SK-N-SH (cell line): ENCODE measurements around the gene KCNK16. TPM values are rescaled to one million over a fixed set of nuclear protein-coding genes. Genes with fewer than 3 reads are reported as not detected.

ENCODE experiments used
- CTCF ChIA-PET: fragments of 300-600, 350-600 bp; formaldehyde crosslinking; extraction: SDS; loops from one replicate; lab custom pipeline; 2021; lab: Yijun Ruan, JAX
- POLR2A ChIA-PET: fragments of 350-600 bp; sonication (Branson Sonifier 250); formaldehyde crosslinking; extraction: SDS; loops from one replicate; lab custom pipeline; 2020; ENCODE audit warnings: antibody characterized with exemption, inconsistent platforms; lab: Yijun Ruan, JAX
- DNase-seq: peaks from one replicate; pipeline ENCODE4 v3.0.0; 2012
- H2AFZ ChIP-seq: fragments of 200-600 bp; sonication (generic); 2 replicates; pipeline ENCODE4 v1.8.1; 2016; ENCODE audit warnings: antibody characterized with exemption, mild to moderate bottlenecking, low read depth
- H3F3A ChIP-seq: fragments of 200-600 bp; sonication (generic); replicated peaks from 2 replicates; pipeline ENCODE3; 2016; ENCODE audit warnings: antibody characterized with exemption, mild to moderate bottlenecking; ENCODE audit not compliant: insufficient read depth
- H3K27ac ChIP-seq, 2 experiments: fragments of 200-500 bp in 1 of 2; fragments of 200-600 bp in 1 of 2; sonication (Bioruptor generic) in 1 of 2; sonication (generic), shearing (Covaris generic) in 1 of 2; 2 replicates each; pipeline versions ENCODE4 v1.5.1 to v1.6.1; 2014 to 2016; ENCODE audit warnings: low read depth in 2 of 2, inconsistent platforms in 1 of 2, low read length in 1 of 2, mild to moderate bottlenecking in 1 of 2, mixed read lengths in 1 of 2
- H3K27me3 ChIP-seq: fragments of 200-600 bp; sonication (generic), shearing (Covaris generic); 2 replicates; pipeline ENCODE4 v1.6.1; 2016; ENCODE audit warnings: mixed run types; ENCODE audit not compliant: insufficient read depth
- H3K36me3 ChIP-seq, 2 experiments: fragments of 200-500 bp in 1 of 2; fragments of 200-600 bp in 1 of 2; sonication (Bioruptor generic) in 1 of 2; sonication (generic) in 1 of 2; replicated peaks in 1 of 2; 2 replicates each; pipeline versions ENCODE3 to v1.5.1; 2014 to 2016; ENCODE audit warnings: low read length in 1 of 2, mild to moderate bottlenecking in 1 of 2; ENCODE audit not compliant: insufficient read depth in 2 of 2, control insufficient read depth in 1 of 2
- H3K4me1 ChIP-seq, 2 experiments: fragments of 200-500 bp in 1 of 2; fragments of 200-600 bp in 1 of 2; sonication (Bioruptor generic) in 1 of 2; sonication (generic), shearing (Covaris generic) in 1 of 2; 2 replicates each; pipeline versions ENCODE4 v1.5.1 to v1.6.1; 2014 to 2016; ENCODE audit warnings: low read depth in 1 of 2, low read length in 1 of 2, mixed run types in 1 of 2; ENCODE audit not compliant: insufficient read depth in 2 of 2, control insufficient read depth in 1 of 2
- H3K4me2 ChIP-seq: fragments of 200-600 bp; sonication (generic), shearing (Covaris generic); 2 replicates; pipeline ENCODE4 v1.6.1; 2017; ENCODE audit warnings: mixed run types
- H3K4me3 ChIP-seq, 2 experiments: fragments of 200-500 bp in 1 of 2; fragments of 200-600 bp in 1 of 2; sonication (Bioruptor generic) in 1 of 2; sonication (generic), shearing (Covaris generic) in 1 of 2; 2 replicates each; pipeline versions ENCODE4 v1.5.1 to v1.8.1; 2014 to 2016; ENCODE audit warnings: low read depth in 2 of 2, inconsistent platforms in 1 of 2, low read length in 1 of 2, mild to moderate bottlenecking in 1 of 2, mixed read lengths in 1 of 2, moderate library complexity in 1 of 2
- H3K79me2 ChIP-seq: fragments of 200-600 bp; sonication (generic); 2 replicates; pipeline ENCODE4 v1.8.1; 2017; ENCODE audit warnings: mild to moderate bottlenecking; ENCODE audit not compliant: insufficient read depth
- H3K9ac ChIP-seq: fragments of 200-600 bp; sonication (generic); 2 replicates; pipeline ENCODE4 v1.6.1; 2017; ENCODE audit warnings: mixed run types
- H3K9me2 ChIP-seq: fragments of 200-600 bp; sonication (generic); 2 replicates; pipeline ENCODE4 v1.6.1; 2017; ENCODE audit warnings: mixed run types
- H3K9me3 ChIP-seq: fragments of 200-600 bp; sonication (generic); 2 replicates; pipeline ENCODE4 v1.6.1; 2017; ENCODE audit warnings: mixed run types, mild to moderate bottlenecking, moderate library complexity
- H4K20me1 ChIP-seq: fragments of 200-600 bp; sonication (generic); 2 replicates; pipeline ENCODE4 v1.6.1; 2017; ENCODE audit warnings: mild to moderate bottlenecking, mixed run types; ENCODE audit not compliant: insufficient read depth
- CHD2 ChIP-seq: fragments of 150-350 bp; IDR thresholded peaks from 2 replicates; pipeline ENCODE4 v1.6.1; 2018; ENCODE audit warnings: low read length; ENCODE audit not compliant: partially characterized antibody
- CTCF ChIP-seq: fragments of 200-600 bp; sonication (generic); IDR thresholded peaks from 2 replicates; pipeline ENCODE4 v1.6.1; 2017; ENCODE audit warnings: antibody characterized with exemption, mild to moderate bottlenecking, moderate library complexity
- ELF1 ChIP-seq: IDR thresholded peaks from 2 replicates; pipeline ENCODE4 v1.4.0; 2012
- EP300 ChIP-seq, 2 experiments: IDR thresholded peaks; 2 replicates each; pipeline versions ENCODE4 v1.4.0 to v1.6.1; 2012; ENCODE audit warnings: borderline replicate concordance in 1 of 2, low read depth in 1 of 2, low read length in 1 of 2
- EZH2phosphoT487 ChIP-seq: fragments of 200-600 bp; sonication (generic); IDR thresholded peaks from 2 replicates; pipeline ENCODE4 v1.6.1; 2017; ENCODE audit warnings: low read depth, mixed run types, mild to moderate bottlenecking, antibody characterized with exemption, moderate library complexity, borderline replicate concordance
- FOSL2 ChIP-seq: IDR thresholded peaks from 2 replicates; pipeline ENCODE4 v1.4.0; 2012; ENCODE audit warnings: low read depth, mild to moderate bottlenecking, moderate library complexity, borderline replicate concordance
- GATA2 ChIP-seq: sonication (generic); formaldehyde crosslinking; IDR thresholded peaks from 2 replicates; pipeline ENCODE4 v1.5.0; 2020; ENCODE audit warnings: mild to moderate bottlenecking, missing genetic modification reagents
- JUND ChIP-seq: IDR thresholded peaks from 2 replicates; pipeline ENCODE4 v1.4.0; 2012
- MAX ChIP-seq: IDR thresholded peaks from 2 replicates; pipeline ENCODE4 v1.4.0; 2012; ENCODE audit warnings: low read depth
- MXI1 ChIP-seq: IDR thresholded peaks from 2 replicates; pipeline ENCODE4 v1.6.1; 2012; ENCODE audit warnings: mild to moderate bottlenecking, low read depth, low read length, improper control_type of control experiment
- NFIC ChIP-seq: IDR thresholded peaks from 2 replicates; pipeline ENCODE4 v1.4.0; 2012; ENCODE audit warnings: borderline replicate concordance
- NRF1 ChIP-seq: IDR thresholded peaks from 2 replicates; pipeline ENCODE4 v1.6.1; 2012; ENCODE audit warnings: low read depth, mild to moderate bottlenecking, low read length
- PBX3 ChIP-seq: IDR thresholded peaks from 2 replicates; pipeline ENCODE4; 2012
- RCOR1 ChIP-seq: fragments of 150-350 bp; IDR thresholded peaks from 2 replicates; pipeline ENCODE4 v1.6.1; 2017; ENCODE audit warnings: antibody characterized with exemption, low read length
- REST ChIP-seq: IDR thresholded peaks from 2 replicates; pipeline ENCODE4 v1.6.1; 2012; ENCODE audit warnings: mild to moderate bottlenecking, low read depth, low read length, moderate library complexity
- RFX5 ChIP-seq: IDR thresholded peaks from 2 replicates; pipeline ENCODE4 v1.6.1; 2012; ENCODE audit warnings: mild to moderate bottlenecking, improper control_type of control experiment, low read length
- TAF1 ChIP-seq: IDR thresholded peaks from 2 replicates; pipeline ENCODE4 v1.6.1; 2012; ENCODE audit warnings: low read depth, mild to moderate bottlenecking, low read length, moderate library complexity, borderline replicate concordance
- TEAD4 ChIP-seq: IDR thresholded peaks from 2 replicates; pipeline ENCODE4 v1.4.0; 2012; ENCODE audit warnings: mild to moderate bottlenecking, borderline replicate concordance; ENCODE audit not compliant: insufficient read depth
- USF1 ChIP-seq: IDR thresholded peaks from 2 replicates; pipeline ENCODE4 v1.4.0; 2012; ENCODE audit warnings: low read depth, borderline replicate concordance
- YY1 ChIP-seq: IDR thresholded peaks from 2 replicates; pipeline ENCODE4 v1.4.0; 2012; ENCODE audit warnings: low read depth, mild to moderate bottlenecking
- WGBS: methylation state at CpG from one replicate; pipeline ENCODE4 v1.1.6; 2017; ENCODE audit warnings: low lambda C conversion rate; 5-methylcytosine and 5-hydroxymethylcytosine counted together
- polyA plus RNA-seq, 3 experiments: library from polyadenylated mRNA; depleted of rRNA; stranded (reverse); fragments of >200 nt; gene quantifications; 2 replicates each; pipeline ENCODE4 v1.2.3, GENCODE V29; 2012

KCNK16 gene
- polyA plus RNA-seq, 1 of the 3 experiments (the other 2 are of a cell fraction), result not detected

GRCh38 chr6:39330057-39330456, 7.6 kb upstream of the KCNK16 start (continued):
- TF ChIP-seq NFIC (no peak), GATA2 (CRISPR knock-in tag) (no peak), YY1 (no peak), CHD2 (no peak), MXI1 (no peak), REST (no peak)

GRCh38 chr6:39328066-39328465, 5.6 kb upstream of the KCNK16 start:
- H3K4me3 ChIP-seq, result no peak overlapping the region
- no peak for DNase-seq
- no peaks in the 10 kb centered on the region for H3K27me3 ChIP-seq
- peaks cover 0 to 25% of the 10 kb centered on the region in 2 experiments; a peak in 2 of 4 replicates for H3K4me1 ChIP-seq
- ChIA-PET POLR2A (no interaction called here), CTCF (interaction anchor here (0.6 to 1.5 kb wide), 4 partner anchors 14 to 812 kb away, joined by 3 to 4 read pairs (median 4); no protein-coding TSS in a partner anchor)
- H3K9me2 ChIP-seq, result no peaks in the 10 kb centered on the region
- H2AFZ ChIP-seq, result no peak overlapping the region
- H3K4me2 ChIP-seq, result no peak overlapping the region
- no peaks in the 10 kb centered on the region for H3K79me2 ChIP-seq
- H4K20me1 ChIP-seq, result no peaks in the 10 kb centered on the region
- no peaks in the 10 kb centered on the region for H3F3A ChIP-seq
- no peak overlapping the region for H3K9ac ChIP-seq
- 60% methylated on average over 12 of the region's 12 CpGs for WGBS
- H3K36me3 ChIP-seq, result no peaks in the 10 kb centered on the region
- peak overlapping the region in 1 of 2 experiments; percentile 74; a peak in 2 of 4 replicates for H3K27ac ChIP-seq
- no peaks in the 10 kb centered on the region for H3K9me3 ChIP-seq
- no peak for TF ChIP-seq ELF1
- no peak for TF ChIP-seq TAF1
- no peak for TF ChIP-seq FOSL2
- no peak for TF ChIP-seq EZH2phosphoT487
- TF ChIP-seq EP300 (IDR thresholded peaks at IDR 0.05; ENCODE audit: borderline replicate concordance in 1 of 2, low read depth in 1 of 2, low read length in 1 of 2), result no peak
- TF ChIP-seq PBX3, result no peak
- no peak for TF ChIP-seq USF1
- no peak for TF ChIP-seq JUND
- TF ChIP-seq RCOR1, result no peak
- TF ChIP-seq NRF1, result no peak
- no peak for TF ChIP-seq RFX5
- no peak for TF ChIP-seq MAX
- TF ChIP-seq REST, result no peak
- no peak for TF ChIP-seq CTCF
- TF ChIP-seq TEAD4, result no peak
- TF ChIP-seq NFIC, result no peak
